ENCODE measurements around the gene GARNL3. TPM values are rescaled to one million over a fixed set of nuclear protein-coding genes. Genes with fewer than 3 reads are reported as not detected.

The GARNL3 gene
- total and polyA plus RNA-seq, 2 of the 13 experiments (the other 11 are each of a cell fraction or from before 2014, with no cell fraction given), result 3.9 to 11.0 TPM

GRCh38 chr9:127396808-127397645 is 132.5 kb downstream of the GARNL3 start, which contains the start of gene SLC2A8 (continued):
- TF ChIP-seq ZNF282 (IDR thresholded peaks at IDR 0.05; ENCODE audit: partially characterized antibody) (no peak), NRL (CRISPR knock-in tag; IDR thresholded peaks at IDR 0.05; ENCODE audit: borderline replicate concordance) (no peak), GABPA (IDR thresholded peaks at IDR 0.05; ENCODE audit: low read depth, low read length) (no peak), GABPA (CRISPR knock-in tag; IDR thresholded peaks at IDR 0.05; ENCODE audit: low read depth) (no peak), ZNF644 (CRISPR knock-in tag; IDR thresholded peaks at IDR 0.05; ENCODE audit: low read depth) (no peak), IKZF4 (CRISPR knock-in tag; IDR thresholded peaks at IDR 0.05; ENCODE audit: borderline replicate concordance, low read depth, not compliant biosample characterization) (no peak), SMYD3 (CRISPR knock-in tag; IDR thresholded peaks at IDR 0.05) (no peak), ZNF326 (CRISPR knock-in tag; IDR thresholded peaks at IDR 0.05; ENCODE audit: borderline replicate concordance) (no peak), ZNF17 (CRISPR knock-in tag; IDR thresholded peaks at IDR 0.05) (no peak), MEIS1 (CRISPR knock-in tag; IDR thresholded peaks at IDR 0.05; ENCODE audit: borderline replicate concordance) (no peak), ZSCAN20 (CRISPR knock-in tag; IDR thresholded peaks at IDR 0.05; ENCODE audit: borderline replicate concordance) (peak; percentile 90; the same call in 1 of the 2 replicates), ZNF746 (CRISPR knock-in tag; IDR thresholded peaks at IDR 0.05) (no peak; the same call in none of the 2 replicates), SNRNP70 (IDR thresholded peaks at IDR 0.05; ENCODE audit: low read depth, low read length) (no peak), THAP9 (CRISPR knock-in tag; IDR thresholded peaks at IDR 0.05; ENCODE audit: borderline replicate concordance) (no peak)
- TF ChIP-seq, protein P1, sequence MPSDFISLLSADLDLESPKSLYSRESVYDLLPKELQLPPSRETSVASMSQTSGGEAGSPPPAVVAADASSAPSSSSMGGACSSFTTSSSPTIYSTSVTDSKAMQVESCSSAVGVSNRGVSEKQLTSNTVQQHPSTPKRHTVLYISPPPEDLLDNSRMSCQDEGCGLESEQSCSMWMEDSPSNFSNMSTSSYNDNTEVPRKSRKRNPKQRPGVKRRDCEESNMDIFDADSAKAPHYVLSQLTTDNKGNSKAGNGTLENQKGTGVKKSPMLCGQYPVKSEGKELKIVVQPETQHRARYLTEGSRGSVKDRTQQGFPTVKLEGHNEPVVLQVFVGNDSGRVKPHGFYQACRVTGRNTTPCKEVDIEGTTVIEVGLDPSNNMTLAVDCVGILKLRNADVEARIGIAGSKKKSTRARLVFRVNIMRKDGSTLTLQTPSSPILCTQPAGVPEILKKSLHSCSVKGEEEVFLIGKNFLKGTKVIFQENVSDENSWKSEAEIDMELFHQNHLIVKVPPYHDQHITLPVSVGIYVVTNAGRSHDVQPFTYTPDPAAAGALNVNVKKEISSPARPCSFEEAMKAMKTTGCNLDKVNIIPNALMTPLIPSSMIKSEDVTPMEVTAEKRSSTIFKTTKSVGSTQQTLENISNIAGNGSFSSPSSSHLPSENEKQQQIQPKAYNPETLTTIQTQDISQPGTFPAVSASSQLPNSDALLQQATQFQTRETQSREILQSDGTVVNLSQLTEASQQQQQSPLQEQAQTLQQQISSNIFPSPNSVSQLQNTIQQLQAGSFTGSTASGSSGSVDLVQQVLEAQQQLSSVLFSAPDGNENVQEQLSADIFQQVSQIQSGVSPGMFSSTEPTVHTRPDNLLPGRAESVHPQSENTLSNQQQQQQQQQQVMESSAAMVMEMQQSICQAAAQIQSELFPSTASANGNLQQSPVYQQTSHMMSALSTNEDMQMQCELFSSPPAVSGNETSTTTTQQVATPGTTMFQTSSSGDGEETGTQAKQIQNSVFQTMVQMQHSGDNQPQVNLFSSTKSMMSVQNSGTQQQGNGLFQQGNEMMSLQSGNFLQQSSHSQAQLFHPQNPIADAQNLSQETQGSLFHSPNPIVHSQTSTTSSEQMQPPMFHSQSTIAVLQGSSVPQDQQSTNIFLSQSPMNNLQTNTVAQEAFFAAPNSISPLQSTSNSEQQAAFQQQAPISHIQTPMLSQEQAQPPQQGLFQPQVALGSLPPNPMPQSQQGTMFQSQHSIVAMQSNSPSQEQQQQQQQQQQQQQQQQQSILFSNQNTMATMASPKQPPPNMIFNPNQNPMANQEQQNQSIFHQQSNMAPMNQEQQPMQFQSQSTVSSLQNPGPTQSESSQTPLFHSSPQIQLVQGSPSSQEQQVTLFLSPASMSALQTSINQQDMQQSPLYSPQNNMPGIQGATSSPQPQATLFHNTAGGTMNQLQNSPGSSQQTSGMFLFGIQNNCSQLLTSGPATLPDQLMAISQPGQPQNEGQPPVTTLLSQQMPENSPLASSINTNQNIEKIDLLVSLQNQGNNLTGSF (CRISPR knock-in tag; IDR thresholded peaks at IDR 0.05), result peak; percentile 78; the same call in 1 of the 2 replicates
- TF ChIP-seq, protein P2, sequence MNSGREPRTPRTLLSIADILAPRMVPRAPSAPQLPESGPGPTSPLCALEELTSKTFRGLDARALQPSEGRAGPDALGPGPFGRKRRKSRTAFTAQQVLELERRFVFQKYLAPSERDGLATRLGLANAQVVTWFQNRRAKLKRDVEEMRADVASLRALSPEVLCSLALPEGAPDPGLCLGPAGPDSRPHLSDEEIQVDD (CRISPR knock-in tag; IDR thresholded peaks at IDR 0.05; ENCODE audit: borderline replicate concordance), result no peak
- TF ChIP-seq, protein P3, sequence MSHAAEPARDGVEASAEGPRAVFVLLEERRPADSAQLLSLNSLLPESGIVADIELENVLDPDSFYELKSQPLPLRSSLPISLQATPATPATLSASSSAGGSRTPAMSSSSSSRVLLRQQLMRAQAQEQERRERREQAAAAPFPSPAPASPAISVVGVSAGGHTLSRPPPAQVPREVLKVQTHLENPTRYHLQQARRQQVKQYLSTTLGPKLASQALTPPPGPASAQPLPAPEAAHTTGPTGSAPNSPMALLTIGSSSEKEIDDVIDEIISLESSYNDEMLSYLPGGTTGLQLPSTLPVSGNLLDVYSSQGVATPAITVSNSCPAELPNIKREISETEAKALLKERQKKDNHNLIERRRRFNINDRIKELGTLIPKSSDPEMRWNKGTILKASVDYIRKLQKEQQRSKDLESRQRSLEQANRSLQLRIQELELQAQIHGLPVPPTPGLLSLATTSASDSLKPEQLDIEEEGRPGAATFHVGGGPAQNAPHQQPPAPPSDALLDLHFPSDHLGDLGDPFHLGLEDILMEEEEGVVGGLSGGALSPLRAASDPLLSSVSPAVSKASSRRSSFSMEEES (CRISPR knock-in tag; IDR thresholded peaks at IDR 0.05), result no peak
